HEK293 (cell line): ENCODE measurements around the gene TUBGCP3.

Experiments used
- CTCF ChIA-PET: fragments of 350-600 bp; formaldehyde crosslinking; extraction: SDS; loops from one replicate; lab custom pipeline; 2021; ENCODE audit warnings: antibody characterized with exemption; lab: Yijun Ruan, JAX
- POLR2A ChIA-PET: fragments of 300-600 bp; formaldehyde crosslinking; extraction: SDS; loops from one replicate; lab custom pipeline; 2020; ENCODE audit warnings: antibody characterized with exemption, inconsistent platforms; lab: Yijun Ruan, JAX
- H3K27ac ChIP-seq: fragments of 200-500 bp; sonication (Bioruptor generic); 2 replicates; pipeline ENCODE4 v1.5.1; 2014; ENCODE audit warnings: low read depth, low read length, control low read depth, inconsistent platforms; ENCODE audit errors: extremely low read depth
- H3K36me3 ChIP-seq, 2 experiments: fragments of 200-500 bp in 1 of 2; sonication (Bioruptor generic) in 1 of 2; 1 replicate in 1 of 2; 2 replicates in 1 of 2; pipeline ENCODE4 v1.5.1; 2014 to 2017; ENCODE audit warnings: inconsistent platforms in 2 of 2, low read length in 2 of 2; ENCODE audit not compliant: control insufficient read depth in 2 of 2, insufficient read depth in 1 of 2
- H3K4me1 ChIP-seq: fragments of 200-500 bp; sonication (Bioruptor generic); 2 replicates; pipeline ENCODE4 v1.5.1; 2014; ENCODE audit warnings: mild to moderate bottlenecking, low read length, inconsistent platforms; ENCODE audit not compliant: control insufficient read depth, insufficient read depth
- H3K4me3 ChIP-seq: 2 replicates; pipeline ENCODE4 v1.5.1; 2011; ENCODE audit warnings: low read depth, mild to moderate bottlenecking, control low read depth, low read length, moderate library complexity
- H3K9me3 ChIP-seq: fragments of 200-500 bp; sonication (Bioruptor generic); 2 replicates; pipeline ENCODE4 v1.5.1; 2014; ENCODE audit warnings: low read depth, low read length, inconsistent platforms; ENCODE audit not compliant: control insufficient read depth, insufficient read depth
- BCL11B ChIP-seq: fragments of 450-650 bp; formaldehyde crosslinking; IDR thresholded peaks from 2 replicates; pipeline ENCODE4 v1.5.1; 2016; ENCODE audit warnings: low read depth, missing biosample characterization, missing genetic modification characterization
- KLF16 ChIP-seq: fragments of 450-650 bp; formaldehyde crosslinking; IDR thresholded peaks from 2 replicates; pipeline ENCODE4 v1.5.1; 2017; ENCODE audit warnings: missing biosample characterization, missing genetic modification characterization
- SP2 ChIP-seq: fragments of 450-650 bp; formaldehyde crosslinking; IDR thresholded peaks from 2 replicates; pipeline ENCODE4 v1.5.1; 2016; ENCODE audit warnings: missing biosample characterization, missing genetic modification characterization
- ZBTB17 ChIP-seq: fragments of 450-650 bp; formaldehyde crosslinking; IDR thresholded peaks from 2 replicates; pipeline ENCODE4 v1.5.1; 2016; ENCODE audit warnings: missing biosample characterization, missing genetic modification characterization
- ZEB2 ChIP-seq: fragments of 450-650 bp; formaldehyde crosslinking; IDR thresholded peaks from 2 replicates; pipeline ENCODE4 v1.5.1; 2016; ENCODE audit warnings: missing biosample characterization, missing genetic modification characterization
- ZNF112 ChIP-seq: fragments of 450-650 bp; formaldehyde crosslinking; IDR thresholded peaks from 2 replicates; pipeline ENCODE4 v1.5.0; 2017; ENCODE audit warnings: missing biosample characterization, missing genetic modification characterization
- ZNF16 ChIP-seq: fragments of 450-650 bp; formaldehyde crosslinking; IDR thresholded peaks from 2 replicates; pipeline ENCODE4 v1.5.1; 2016; ENCODE audit warnings: low read depth, missing biosample characterization, missing genetic modification characterization
- ZNF175 ChIP-seq: fragments of 450-650 bp; formaldehyde crosslinking; IDR thresholded peaks from 2 replicates; pipeline ENCODE4 v1.5.1; 2016; ENCODE audit warnings: missing biosample characterization, missing genetic modification characterization
- ZNF214 ChIP-seq: fragments of 450-650 bp; formaldehyde crosslinking; IDR thresholded peaks from 2 replicates; pipeline ENCODE4 v1.5.1; 2017; ENCODE audit warnings: missing biosample characterization, mild to moderate bottlenecking, missing genetic modification characterization, borderline replicate concordance
- ZNF23 ChIP-seq: fragments of 450-650 bp; formaldehyde crosslinking; IDR thresholded peaks from 2 replicates; pipeline ENCODE4 v1.5.1; 2016; ENCODE audit warnings: missing biosample characterization, missing genetic modification characterization, borderline replicate concordance
- ZNF24 ChIP-seq: fragments of 450-650 bp; formaldehyde crosslinking; IDR thresholded peaks from 2 replicates; pipeline ENCODE4 v1.5.1; 2016; ENCODE audit warnings: missing biosample characterization, missing genetic modification characterization
- ZNF416 ChIP-seq: fragments of 450-650 bp; formaldehyde crosslinking; IDR thresholded peaks from 2 replicates; pipeline ENCODE4 v1.5.1; 2016; ENCODE audit warnings: missing biosample characterization, missing genetic modification characterization
- ZNF571 ChIP-seq: fragments of 450-650 bp; formaldehyde crosslinking; IDR thresholded peaks from 2 replicates; pipeline ENCODE4 v1.5.0; 2017; ENCODE audit warnings: missing biosample characterization, missing genetic modification characterization
- ZNF677 ChIP-seq: fragments of 450-650 bp; IDR thresholded peaks from 2 replicates; pipeline ENCODE4 v1.5.0; 2018; ENCODE audit warnings: missing biosample characterization, mild to moderate bottlenecking, missing genetic modification characterization, moderate library complexity
- ZNF785 ChIP-seq: fragments of 450-650 bp; formaldehyde crosslinking; IDR thresholded peaks from 2 replicates; pipeline ENCODE4 v1.5.1; 2016; ENCODE audit warnings: missing biosample characterization, missing genetic modification characterization
- ZNF837 ChIP-seq: fragments of 450-650 bp; formaldehyde crosslinking; IDR thresholded peaks from 2 replicates; pipeline ENCODE4 v1.5.1; 2016; ENCODE audit warnings: missing biosample characterization, missing genetic modification characterization
- ZXDB ChIP-seq: fragments of 450-650 bp; formaldehyde crosslinking; IDR thresholded peaks from 2 replicates; pipeline ENCODE4 v1.5.1; 2016; ENCODE audit warnings: missing biosample characterization, missing genetic modification characterization
- TF ChIP-seq, protein P1 (sequence below): fragments of 450-650 bp; formaldehyde crosslinking; IDR thresholded peaks from 2 replicates; pipeline ENCODE4 v1.5.1; 2016; ENCODE audit warnings: missing biosample characterization, missing genetic modification characterization, borderline replicate concordance

Gene TUBGCP3

DNA sequence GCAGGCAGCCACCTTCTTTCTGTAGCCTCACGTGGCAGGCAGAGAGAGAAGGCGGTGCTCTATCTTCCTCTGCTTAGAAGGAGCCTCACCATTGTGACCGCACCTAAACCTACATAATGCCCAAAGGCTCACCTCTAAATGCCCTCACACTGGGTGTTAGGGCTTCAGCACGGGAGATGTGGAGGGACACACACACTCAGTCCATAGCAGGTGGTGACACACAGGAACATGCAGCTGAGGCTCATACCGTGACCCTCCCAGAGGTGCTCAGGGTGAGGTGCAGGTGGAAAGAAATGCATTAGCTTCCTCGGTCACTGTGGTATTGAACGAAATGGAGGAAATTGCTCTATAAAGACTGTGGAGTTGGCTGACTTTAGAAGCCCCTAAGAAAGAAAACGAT lies 37.7 kb upstream of the TUBGCP3 start:
- Histone ChIP-seq H3K27ac (no peak overlapping the region), H3K9me3 (no peaks in the 10 kb centered on the region), H3K36me3 (no peaks in the 10 kb centered on the region), H3K4me1 (no peaks in the 10 kb centered on the region), H3K4me3 (no peak overlapping the region)
- POLR2A ChIA-PET: no interaction called here
- TF ChIP-seq, protein P1, sequence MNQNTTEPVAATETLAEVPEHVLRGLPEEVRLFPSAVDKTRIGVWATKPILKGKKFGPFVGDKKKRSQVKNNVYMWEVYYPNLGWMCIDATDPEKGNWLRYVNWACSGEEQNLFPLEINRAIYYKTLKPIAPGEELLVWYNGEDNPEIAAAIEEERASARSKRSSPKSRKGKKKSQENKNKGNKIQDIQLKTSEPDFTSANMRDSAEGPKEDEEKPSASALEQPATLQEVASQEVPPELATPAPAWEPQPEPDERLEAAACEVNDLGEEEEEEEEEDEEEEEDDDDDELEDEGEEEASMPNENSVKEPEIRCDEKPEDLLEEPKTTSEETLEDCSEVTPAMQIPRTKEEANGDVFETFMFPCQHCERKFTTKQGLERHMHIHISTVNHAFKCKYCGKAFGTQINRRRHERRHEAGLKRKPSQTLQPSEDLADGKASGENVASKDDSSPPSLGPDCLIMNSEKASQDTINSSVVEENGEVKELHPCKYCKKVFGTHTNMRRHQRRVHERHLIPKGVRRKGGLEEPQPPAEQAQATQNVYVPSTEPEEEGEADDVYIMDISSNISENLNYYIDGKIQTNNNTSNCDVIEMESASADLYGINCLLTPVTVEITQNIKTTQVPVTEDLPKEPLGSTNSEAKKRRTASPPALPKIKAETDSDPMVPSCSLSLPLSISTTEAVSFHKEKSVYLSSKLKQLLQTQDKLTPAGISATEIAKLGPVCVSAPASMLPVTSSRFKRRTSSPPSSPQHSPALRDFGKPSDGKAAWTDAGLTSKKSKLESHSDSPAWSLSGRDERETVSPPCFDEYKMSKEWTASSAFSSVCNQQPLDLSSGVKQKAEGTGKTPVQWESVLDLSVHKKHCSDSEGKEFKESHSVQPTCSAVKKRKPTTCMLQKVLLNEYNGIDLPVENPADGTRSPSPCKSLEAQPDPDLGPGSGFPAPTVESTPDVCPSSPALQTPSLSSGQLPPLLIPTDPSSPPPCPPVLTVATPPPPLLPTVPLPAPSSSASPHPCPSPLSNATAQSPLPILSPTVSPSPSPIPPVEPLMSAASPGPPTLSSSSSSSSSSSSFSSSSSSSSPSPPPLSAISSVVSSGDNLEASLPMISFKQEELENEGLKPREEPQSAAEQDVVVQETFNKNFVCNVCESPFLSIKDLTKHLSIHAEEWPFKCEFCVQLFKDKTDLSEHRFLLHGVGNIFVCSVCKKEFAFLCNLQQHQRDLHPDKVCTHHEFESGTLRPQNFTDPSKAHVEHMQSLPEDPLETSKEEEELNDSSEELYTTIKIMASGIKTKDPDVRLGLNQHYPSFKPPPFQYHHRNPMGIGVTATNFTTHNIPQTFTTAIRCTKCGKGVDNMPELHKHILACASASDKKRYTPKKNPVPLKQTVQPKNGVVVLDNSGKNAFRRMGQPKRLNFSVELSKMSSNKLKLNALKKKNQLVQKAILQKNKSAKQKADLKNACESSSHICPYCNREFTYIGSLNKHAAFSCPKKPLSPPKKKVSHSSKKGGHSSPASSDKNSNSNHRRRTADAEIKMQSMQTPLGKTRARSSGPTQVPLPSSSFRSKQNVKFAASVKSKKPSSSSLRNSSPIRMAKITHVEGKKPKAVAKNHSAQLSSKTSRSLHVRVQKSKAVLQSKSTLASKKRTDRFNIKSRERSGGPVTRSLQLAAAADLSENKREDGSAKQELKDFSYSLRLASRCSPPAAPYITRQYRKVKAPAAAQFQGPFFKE: no peak
- CTCF ChIA-PET: interaction anchor here (0.6 to 1.1 kb wide), 4 partner anchors 19 to 1569 kb away, joined by 3 to 5 read pairs (median 3); no protein-coding TSS in a partner anchor

DNA sequence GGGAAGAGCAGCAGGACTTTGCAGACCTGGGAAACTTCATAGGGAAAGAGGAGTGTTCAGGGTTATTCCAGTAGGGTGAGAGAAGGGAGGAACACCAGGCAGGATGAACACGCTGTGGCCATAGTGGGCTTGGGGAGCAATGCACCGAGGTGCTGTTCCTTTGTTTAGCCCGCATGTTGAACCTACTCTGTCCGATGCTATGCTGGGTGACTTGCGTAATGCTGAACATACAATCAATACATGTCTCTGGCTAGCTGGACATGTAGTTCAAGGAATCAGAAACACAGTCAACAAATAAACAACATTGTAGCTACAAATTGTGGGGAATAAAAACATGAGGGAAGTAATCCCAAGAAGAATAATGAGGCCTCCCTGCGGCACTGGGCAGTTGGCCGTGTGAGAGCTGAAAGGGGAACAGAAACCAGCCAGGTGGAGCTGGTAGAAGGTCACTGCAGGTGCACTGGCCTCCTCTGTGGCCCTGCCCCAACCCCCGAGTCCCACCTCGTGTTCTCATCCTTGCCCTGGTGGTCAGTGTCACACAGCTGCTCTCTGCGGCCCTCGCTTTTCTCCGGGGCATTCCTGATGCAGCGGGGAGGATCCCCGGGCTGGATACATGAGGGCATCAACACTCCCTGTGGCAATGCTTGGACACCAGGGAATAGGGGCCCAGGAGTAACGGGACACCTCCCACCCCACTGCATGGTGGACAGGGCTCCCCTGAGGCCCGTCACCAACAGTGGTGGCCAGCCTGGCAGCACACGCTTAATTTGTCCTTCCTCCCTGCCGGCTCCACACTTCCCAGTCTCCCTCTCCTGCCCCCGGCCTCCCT lies 36.9 kb upstream of the TUBGCP3 start:
- CTCF ChIA-PET: interaction anchor here (0.7 kb wide), 1 partner anchor 1669 kb away, joined by 3 read pairs; no protein-coding TSS in a partner anchor
- H3K27ac ChIP-seq: no peak overlapping the region
- TF ChIP-seq KLF16 (tag by site-specific recombination) (no peak), ZNF785 (tag by site-specific recombination) (no peak), ZNF175 (tag by site-specific recombination) (no peak), ZNF837 (tag by site-specific recombination) (no peak)
- H3K36me3 ChIP-seq: no peaks in the 10 kb centered on the region
- no peaks in the 10 kb centered on the region for H3K9me3 ChIP-seq
- POLR2A ChIA-PET: no interaction called here
- H3K4me3 ChIP-seq: no peak overlapping the region
- no peaks in the 10 kb centered on the region for H3K4me1 ChIP-seq

DNA sequence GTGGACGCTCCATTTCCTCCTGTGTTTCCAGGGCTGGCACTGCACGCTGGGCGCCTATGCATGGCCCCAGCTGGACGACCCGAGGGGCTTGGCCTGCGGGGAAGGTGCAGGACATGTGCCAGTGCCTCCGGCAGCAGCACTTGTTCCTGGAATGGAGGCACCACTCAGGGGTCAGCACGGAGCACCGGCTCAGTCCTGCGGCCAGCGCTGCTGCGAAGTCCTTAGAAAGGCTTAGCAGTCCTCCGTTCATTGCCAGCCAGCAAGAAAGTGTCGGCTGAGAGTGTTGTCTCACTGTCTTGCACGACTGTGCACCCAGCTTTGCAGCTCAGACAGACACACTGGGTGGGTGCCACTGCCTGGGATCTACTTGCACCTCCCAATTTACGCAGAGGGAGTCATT lies 36.1 kb upstream of the TUBGCP3 start:
- H3K27ac ChIP-seq: no peak overlapping the region
- ChIA-PET CTCF (no interaction called here), POLR2A (no interaction called here)
- no peaks in the 10 kb centered on the region for H3K36me3 ChIP-seq
- H3K9me3 ChIP-seq: no peaks in the 10 kb centered on the region
- H3K4me3 ChIP-seq: no peak overlapping the region
- no peaks in the 10 kb centered on the region for H3K4me1 ChIP-seq
- TF ChIP-seq ZNF23: no peak
- TF ChIP-seq ZNF416 (tag by site-specific recombination): no peak
- TF ChIP-seq ZEB2 (tag by site-specific recombination): no peak
- no peak for TF ChIP-seq ZNF677 (tag by site-specific recombination)
- TF ChIP-seq ZNF24: no peak
- TF ChIP-seq ZNF112 (tag by site-specific recombination): no peak
- no peak for TF ChIP-seq ZNF214 (tag by site-specific recombination)
- no peak for TF ChIP-seq ZXDB
- no peak for TF ChIP-seq ZBTB17 (tag by site-specific recombination)
- no peak for TF ChIP-seq ZNF16 (tag by site-specific recombination)
- no peak for TF ChIP-seq SP2 (tag by site-specific recombination)
- no peak for TF ChIP-seq BCL11B (tag by site-specific recombination)
- TF ChIP-seq ZNF571 (tag by site-specific recombination): no peak
- TF ChIP-seq, all 188 proteins: peak for 0
